Neutrophil (primary cell): Measurements from ENCODE around the gene LRFN2.

Experiments
- H3K27ac ChIP-seq: fragments of 200-600 bp; sonication (generic); 2 replicates; pipeline ENCODE4 v1.5.1; 2016; ENCODE audit warnings: mild to moderate bottlenecking, moderate library complexity
- H3K27me3 ChIP-seq: fragments of 200-600 bp; sonication (generic); 2 replicates; pipeline ENCODE4 v1.6.0; 2016; ENCODE audit warnings: mild to moderate bottlenecking
- H3K36me3 ChIP-seq: fragments of 200-600 bp; sonication (generic); 2 replicates; pipeline ENCODE4 v1.5.1; 2017
- H3K4me1 ChIP-seq, 2 experiments: fragments of 200-600 bp in 1 of 2; sonication (generic) in 1 of 2; 1 replicate in 1 of 2; 2 replicates in 1 of 2; pipeline versions ENCODE4 v1.5.1 to v1.6.1; 2013 to 2016; ENCODE audit warnings: low read depth in 1 of 2, low read length in 1 of 2, mild to moderate bottlenecking in 1 of 2, moderate library complexity in 1 of 2; ENCODE audit not compliant: control insufficient read depth in 1 of 2, insufficient read depth in 1 of 2
- H3K4me3 ChIP-seq, 2 experiments: fragments of 200-600 bp in 1 of 2; sonication (generic) in 1 of 2; 1 replicate in 1 of 2; 2 replicates in 1 of 2; pipeline ENCODE4 v1.5.1; 2013 to 2016; ENCODE audit warnings: low read depth in 1 of 2, low read length in 1 of 2, mild to moderate bottlenecking in 1 of 2, moderate library complexity in 1 of 2
- H3K9me3 ChIP-seq: fragments of 200-600 bp; sonication (generic); 2 replicates; pipeline ENCODE4 v1.5.1; 2016
- CTCF ChIP-seq: fragments of 200-600 bp; sonication (generic); IDR thresholded peaks from 2 replicates; pipeline ENCODE4 v1.5.1; 2016; ENCODE audit warnings: antibody characterized with exemption

Gene LRFN2

GRCh38 chr6:40504274-40504673 is 82.9 kb downstream of the LRFN2 start:
- peaks cover 7% of the 10 kb centered on the region for H3K27me3 ChIP-seq
- no peak for TF ChIP-seq CTCF
- no peaks in the 10 kb centered on the region for H3K9me3 ChIP-seq
- no peaks in the 10 kb centered on the region for H3K36me3 ChIP-seq
- no peak overlapping the region for H3K4me3 ChIP-seq
- H3K27ac ChIP-seq = no peak overlapping the region
- no peaks in the 10 kb centered on the region for H3K4me1 ChIP-seq

GRCh38 chr6:40500227-40500626 is 86.9 kb downstream of the LRFN2 start:
- no peak overlapping the region for H3K27ac ChIP-seq
- H3K36me3 ChIP-seq = no peaks in the 10 kb centered on the region
- H3K4me1 ChIP-seq = no peaks in the 10 kb centered on the region
- H3K4me3 ChIP-seq = no peak overlapping the region
- H3K9me3 ChIP-seq = no peaks in the 10 kb centered on the region
- peaks cover 7% of the 10 kb centered on the region for H3K27me3 ChIP-seq
- no peak for TF ChIP-seq CTCF

- Histone ChIP-seq H3K4me3 (no peak overlapping the region), H3K36me3 (no peaks in the 10 kb centered on the region), H3K27me3 (peaks cover 7% of the 10 kb centered on the region), H3K27ac (no peak overlapping the region), H3K9me3 (no peaks in the 10 kb centered on the region), H3K4me1 (no peaks in the 10 kb centered on the region)
- TF ChIP-seq CTCF = no peak
Measured at GRCh38 chr6:40499215-40499614, 87.9 kb downstream of the LRFN2 start.

- Histone ChIP-seq H3K9me3 (no peaks in the 10 kb centered on the region), H3K27me3 (peaks cover 7% of the 10 kb centered on the region), H3K36me3 (no peaks in the 10 kb centered on the region), H3K27ac (no peak overlapping the region), H3K4me3 (no peak overlapping the region), H3K4me1 (no peaks in the 10 kb centered on the region)
- no peak for TF ChIP-seq CTCF
Measured at GRCh38 chr6:40498148-40498547, 89.0 kb downstream of the LRFN2 start.

GRCh38 chr6:40492187-40492586 is 95.0 kb downstream of the LRFN2 start:
- Histone ChIP-seq H3K36me3 (no peaks in the 10 kb centered on the region), H3K27me3 (peaks cover 3% of the 10 kb centered on the region), H3K27ac (no peak overlapping the region), H3K4me1 (no peaks in the 10 kb centered on the region), H3K4me3 (no peak overlapping the region), H3K9me3 (no peaks in the 10 kb centered on the region)
- TF ChIP-seq CTCF = no peak

GRCh38 chr6:40490508-40490907 is 96.7 kb downstream of the LRFN2 start:
- Histone ChIP-seq H3K9me3 (no peaks in the 10 kb centered on the region), H3K4me1 (no peaks in the 10 kb centered on the region), H3K4me3 (no peak overlapping the region), H3K27ac (no peak overlapping the region), H3K27me3 (peaks cover 4% of the 10 kb centered on the region), H3K36me3 (no peaks in the 10 kb centered on the region)
- no peak for TF ChIP-seq CTCF
